ENCODE data around the gene NFATC4.

DNA sequence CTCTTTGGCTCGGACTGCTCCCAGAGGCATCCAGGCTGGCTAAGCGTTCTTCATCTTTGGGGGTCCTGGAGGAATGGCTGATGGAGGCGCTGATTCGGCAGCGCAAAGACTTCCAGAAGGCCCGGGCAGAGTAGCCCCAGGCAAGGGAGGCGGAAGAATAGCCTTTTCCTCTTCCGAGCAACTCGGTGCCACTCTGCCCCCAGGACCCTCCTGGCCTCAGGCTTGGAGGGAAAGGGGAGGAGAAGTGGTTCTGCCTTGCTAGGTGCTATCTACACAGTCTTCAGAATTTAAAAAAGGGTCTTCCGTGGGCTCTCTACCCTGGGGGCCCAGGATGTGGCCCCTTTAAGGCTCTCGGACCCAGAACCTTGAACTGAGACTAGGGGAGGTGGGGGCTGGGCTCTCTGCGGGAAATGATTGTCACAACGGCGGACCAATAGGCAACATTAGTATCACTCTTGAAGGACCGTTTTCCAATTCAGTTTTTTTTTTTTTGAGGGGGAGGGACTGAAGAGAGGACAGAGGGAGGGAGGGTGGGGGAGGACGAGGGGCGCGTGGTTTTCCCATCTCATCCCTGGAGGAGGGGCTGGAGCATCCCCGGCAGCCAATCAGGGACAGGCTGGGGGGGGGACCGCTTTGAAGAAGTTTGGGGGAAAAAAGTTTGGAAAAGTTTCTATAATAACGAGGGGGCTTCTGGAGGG is at the start of gene NFATC4:
- no peak for TF ChIP-seq EZH2phosphoT487 (IDR thresholded peaks at IDR 0.05; ENCODE audit: insufficient read depth, low read depth)
- TF ChIP-seq EZH2 (IDR thresholded peaks at IDR 0.05; ENCODE audit: insufficient read depth, poor library complexity, severe bottlenecking), result no peak
